ENCODE measurements around the gene COMT. TPM values are rescaled to one million over a fixed set of nuclear protein-coding genes. Genes with fewer than 3 reads are reported as not detected.

COMT gene
- polyA plus RNA-seq, 6 donors from 2014 or later: 62.2 to 76.0 (median 69.6) TPM

DNA sequence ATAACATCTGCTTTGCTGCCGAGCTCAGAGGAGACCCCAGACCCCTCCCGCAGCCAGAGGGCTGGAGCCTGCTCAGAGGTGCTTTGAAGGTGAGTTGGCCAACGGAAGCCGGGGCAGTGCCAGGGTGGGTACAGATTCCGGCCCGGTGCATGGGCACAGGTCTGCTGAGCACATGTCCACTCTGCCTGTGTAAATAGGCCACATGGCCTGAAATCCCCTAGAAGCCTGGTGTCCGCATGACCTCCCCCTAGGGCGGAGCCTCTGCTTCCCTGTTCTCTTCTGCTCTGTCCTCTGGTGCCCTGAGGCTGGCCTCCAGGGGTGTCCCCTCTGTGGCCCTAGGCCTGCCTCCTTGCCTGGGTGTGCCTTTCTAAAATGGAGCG is 19.6 kb downstream of the COMT start:
- ATAC-seq (ENCODE audit: low read depth in 2 of 2): no peak
- H3K36me3 Mint-ChIP-seq: no peaks in the 10 kb centered on the region
- H3K4me3 Mint-ChIP-seq: no peak overlapping the region
- no peaks in the 10 kb centered on the region for H3K27me3 Mint-ChIP-seq
- H3K27ac Mint-ChIP-seq: peak overlapping the region in 1 of 6 donors; percentile 24
- no peak for DNase-seq
- peaks cover 4 to 20% (median 6%) of the 10 kb centered on the region in 3 donors for H3K4me1 Mint-ChIP-seq
- H3K9me3 Mint-ChIP-seq: no peaks in the 10 kb centered on the region

- Mint-ChIP-seq H3K9me3 (no peaks in the 10 kb centered on the region), H3K27me3 (no peaks in the 10 kb centered on the region), H3K4me1 (peaks cover 4 to 20% (median 6%) of the 10 kb centered on the region in 3 donors), H3K27ac (no peak overlapping the region), H3K4me3 (peak overlapping the region in 1 of 8 donors; percentile 10), H3K36me3 (no peaks in the 10 kb centered on the region)
- no peak for ATAC-seq (ENCODE audit: low read depth in 2 of 2)
- DNase-seq: no peak
Measured at GRCh38 chr22:19961868-19962245, 20.3 kb downstream of the COMT start.

DNA sequence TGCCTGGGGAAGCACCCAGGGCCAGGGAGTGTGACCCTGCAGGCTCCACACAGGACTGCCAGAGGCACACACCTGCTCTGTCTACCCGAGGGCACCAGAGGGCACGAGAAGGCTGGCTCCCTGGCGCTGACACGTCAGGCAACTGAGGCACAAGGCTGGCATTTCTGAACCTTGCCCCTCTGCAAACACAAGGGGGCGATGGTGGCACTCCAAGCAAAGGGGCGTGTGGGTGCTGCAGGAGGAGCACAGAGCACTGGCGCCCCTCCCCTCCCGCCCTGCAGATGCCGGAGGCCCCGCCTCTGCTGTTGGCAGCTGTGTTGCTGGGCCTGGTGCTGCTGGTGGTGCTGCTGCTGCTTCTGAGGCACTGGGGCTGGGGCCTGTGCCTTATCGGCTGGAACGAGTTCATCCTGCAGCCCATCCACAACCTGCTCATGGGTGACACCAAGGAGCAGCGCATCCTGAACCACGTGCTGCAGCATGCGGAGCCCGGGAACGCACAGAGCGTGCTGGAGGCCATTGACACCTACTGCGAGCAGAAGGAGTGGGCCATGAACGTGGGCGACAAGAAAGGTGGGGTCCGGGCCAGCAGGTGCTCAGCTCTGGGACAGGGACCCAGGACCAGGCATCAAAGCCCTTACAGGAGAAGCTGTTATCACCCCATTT is 20.8 kb downstream of the COMT start:
- Mint-ChIP-seq H3K4me1 (peaks cover 4 to 20% (median 6%) of the 10 kb centered on the region in 3 donors), H3K36me3 (no peaks in the 10 kb centered on the region), H3K4me3 (no peak overlapping the region), H3K27me3 (no peaks in the 10 kb centered on the region), H3K27ac (no peak overlapping the region), H3K9me3 (no peaks in the 10 kb centered on the region)
- ATAC-seq (ENCODE audit: low read depth in 2 of 2) (peak; percentile 42 to 59), DNase-seq (no peak)

DNA sequence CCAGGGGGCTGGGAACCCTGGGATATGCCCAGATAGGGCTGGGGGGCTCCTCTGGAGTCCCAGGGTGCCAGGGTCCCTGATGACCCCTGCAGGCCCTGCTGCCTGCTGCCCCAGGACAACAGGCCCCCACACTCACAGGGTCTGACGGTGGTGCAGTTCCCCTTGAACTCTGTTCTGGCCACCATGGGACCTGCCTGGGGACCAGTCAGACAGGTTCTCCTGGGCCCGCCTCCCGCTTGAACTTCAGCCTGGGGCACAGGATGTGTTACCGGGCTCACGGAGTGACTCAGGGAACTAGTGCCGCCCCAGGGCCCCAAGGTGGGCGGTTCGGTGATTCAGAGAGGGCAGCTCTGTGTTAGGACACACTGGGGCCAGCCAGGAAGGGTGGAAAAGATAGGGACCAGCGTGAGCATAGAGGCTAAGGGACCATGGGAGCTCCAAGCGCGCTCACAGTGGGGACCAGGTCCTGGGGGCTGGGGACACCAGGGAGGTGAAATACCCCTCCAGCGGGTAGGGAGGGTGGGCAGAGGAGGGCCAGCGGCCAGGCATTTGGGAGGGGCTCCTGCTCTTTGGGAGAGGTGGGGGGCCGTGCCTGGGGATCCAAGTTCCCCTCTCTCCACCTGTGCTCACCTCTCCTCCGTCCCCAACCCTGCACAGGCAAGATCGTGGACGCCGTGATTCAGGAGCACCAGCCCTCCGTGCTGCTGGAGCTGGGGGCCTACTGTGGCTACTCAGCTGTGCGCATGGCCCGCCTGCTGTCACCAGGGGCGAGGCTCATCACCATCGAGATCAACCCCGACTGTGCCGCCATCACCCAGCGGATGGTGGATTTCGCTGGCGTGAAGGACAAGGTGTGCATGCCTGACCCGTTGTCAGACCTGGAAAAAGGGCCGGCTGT is 21.6 kb downstream of the COMT start:
- no peak for DNase-seq
- Mint-ChIP-seq H3K4me1 (peaks cover 4 to 20% (median 6%) of the 10 kb centered on the region in 3 donors), H3K27me3 (no peaks in the 10 kb centered on the region), H3K9me3 (no peaks in the 10 kb centered on the region), H3K27ac (no peak overlapping the region), H3K36me3 (no peaks in the 10 kb centered on the region), H3K4me3 (no peak overlapping the region)
- no peak for ATAC-seq (ENCODE audit: low read depth in 2 of 2)

DNA sequence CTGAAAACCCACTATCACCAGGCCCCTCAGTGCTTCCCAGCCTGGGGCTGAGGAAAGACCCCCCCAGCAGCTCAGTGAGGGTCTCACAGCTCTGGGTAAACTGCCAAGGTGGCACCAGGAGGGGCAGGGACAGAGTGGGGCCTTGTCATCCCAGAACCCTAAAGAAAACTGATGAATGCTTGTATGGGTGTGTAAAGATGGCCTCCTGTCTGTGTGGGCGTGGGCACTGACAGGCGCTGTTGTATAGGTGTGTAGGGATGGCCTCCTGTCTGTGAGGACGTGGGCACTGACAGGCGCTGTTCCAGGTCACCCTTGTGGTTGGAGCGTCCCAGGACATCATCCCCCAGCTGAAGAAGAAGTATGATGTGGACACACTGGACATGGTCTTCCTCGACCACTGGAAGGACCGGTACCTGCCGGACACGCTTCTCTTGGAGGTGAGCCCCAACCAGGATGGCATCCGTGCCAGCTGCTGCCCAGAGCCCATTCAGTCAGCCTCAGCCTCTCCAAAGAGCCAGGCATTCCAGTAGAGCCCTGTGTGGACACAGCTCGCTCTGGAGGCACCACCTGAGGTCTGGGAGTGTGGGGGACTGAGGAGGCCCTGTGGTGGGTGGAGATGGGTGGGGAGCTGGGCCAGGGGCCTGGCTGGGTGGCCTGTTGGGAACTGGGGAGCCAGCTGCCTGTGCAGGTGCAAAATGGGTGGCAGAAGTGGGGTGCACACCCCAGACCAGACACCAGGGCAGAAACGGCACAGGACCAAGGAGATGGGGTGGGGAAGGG is 22.5 kb downstream of the COMT start:
- Mint-ChIP-seq H3K9me3 (no peaks in the 10 kb centered on the region), H3K4me3 (no peak overlapping the region), H3K4me1 (peaks cover 4 to 19% (median 6%) of the 10 kb centered on the region in 3 donors), H3K36me3 (no peaks in the 10 kb centered on the region), H3K27me3 (no peaks in the 10 kb centered on the region), H3K27ac (peak overlapping the region in 1 of 6 donors; percentile 51)
- no peak for ATAC-seq (ENCODE audit: low read depth in 2 of 2)
- no peak for DNase-seq

DNA sequence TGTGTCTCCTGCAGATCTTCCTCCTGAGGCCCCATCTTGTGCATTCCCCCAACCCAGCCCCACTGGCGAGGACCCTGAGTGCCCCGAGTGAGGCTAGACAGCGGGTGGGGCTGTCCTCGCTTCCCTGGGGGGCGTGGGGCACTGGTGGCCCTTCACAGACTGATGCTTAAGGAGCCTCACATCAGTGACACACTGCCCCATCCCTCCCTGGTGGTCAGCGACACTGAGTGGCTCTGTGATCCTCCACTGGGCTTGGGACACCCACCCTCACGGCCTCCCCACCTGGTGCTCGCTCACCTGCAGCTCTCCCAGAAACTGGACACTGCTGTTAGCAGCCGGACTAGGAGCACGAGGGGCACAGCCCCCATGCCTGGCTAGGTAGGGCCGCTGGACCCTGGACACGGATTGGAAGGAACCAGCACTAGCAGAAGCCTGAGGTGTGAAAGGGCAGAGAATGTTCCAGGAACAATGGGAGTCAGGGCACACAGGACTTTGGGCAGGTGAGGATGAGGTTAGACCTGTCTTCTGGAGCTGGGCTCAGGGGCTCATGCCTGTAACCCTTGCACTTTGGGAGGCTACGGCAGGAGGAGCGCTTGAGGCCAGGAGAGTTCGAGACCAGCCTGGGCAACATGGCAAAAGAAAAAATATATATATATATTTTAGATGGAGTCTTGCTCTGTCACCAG is 23.3 kb downstream of the COMT start:
- ATAC-seq (ENCODE audit: low read depth in 2 of 2): no peak
- no peaks in the 10 kb centered on the region for H3K9me3 Mint-ChIP-seq
- peak overlapping the region in 1 of 6 donors; percentile 36 for H3K27ac Mint-ChIP-seq
- no peak for DNase-seq
- no peaks in the 10 kb centered on the region for H3K27me3 Mint-ChIP-seq
- H3K4me3 Mint-ChIP-seq: peak overlapping the region in 1 of 8 donors; percentile 54
- peaks cover 3 to 11% (median 3%) of the 10 kb centered on the region in 3 donors for H3K4me1 Mint-ChIP-seq
- no peaks in the 10 kb centered on the region for H3K36me3 Mint-ChIP-seq

- Mint-ChIP-seq H3K4me1 (peaks cover 6 to 7% (median 7%) of the 10 kb centered on the region in 3 donors), H3K36me3 (no peaks in the 10 kb centered on the region), H3K27ac (peak overlapping the region in 1 of 6 donors; percentile 28)
Measured at GRCh38 chr22:19965771-19966709, 24.5 kb downstream of the COMT start.

DNA sequence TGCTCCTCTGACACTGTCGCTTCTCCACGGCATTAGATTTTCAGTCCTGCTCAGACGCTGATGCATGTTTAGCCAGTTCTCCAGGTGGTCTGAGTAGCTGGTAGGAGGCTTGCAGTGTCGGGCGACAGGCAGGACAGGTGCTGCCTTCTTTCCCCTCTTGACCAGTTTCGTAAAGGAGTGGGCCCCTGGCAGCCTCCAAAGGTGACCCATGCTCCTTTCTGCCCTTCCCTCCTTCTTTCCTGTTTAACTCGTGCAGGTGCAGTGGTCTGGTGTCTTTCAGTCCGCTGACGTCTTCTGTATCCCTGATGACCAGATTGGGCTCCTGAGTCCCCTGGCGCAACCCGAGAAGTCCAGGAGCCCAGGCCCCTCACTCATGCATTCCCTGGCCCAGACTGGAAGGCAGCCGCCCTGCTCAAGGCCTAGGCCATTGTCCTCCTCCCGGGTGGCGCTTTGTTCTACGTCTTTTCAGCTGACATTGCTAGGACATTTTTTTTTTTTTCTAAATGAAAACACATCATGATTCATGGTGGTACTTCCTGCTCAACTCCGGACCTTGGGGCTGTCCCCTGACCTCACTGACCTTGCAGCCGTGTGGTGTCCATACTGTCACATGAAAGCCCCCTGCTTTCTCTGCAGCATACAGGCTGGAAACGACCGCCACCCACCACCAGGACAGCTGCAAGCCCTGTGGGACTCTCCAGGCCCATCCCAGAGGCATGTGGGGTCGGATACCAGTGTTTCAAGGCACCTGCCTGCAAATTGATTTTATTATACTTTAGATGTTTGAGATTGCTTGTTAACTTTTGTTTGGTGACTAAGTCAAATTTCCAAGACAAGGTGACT is 25.6 kb downstream of the COMT start:
- Mint-ChIP-seq H3K4me3 (no peak overlapping the region), H3K4me1 (peaks cover 6 to 10% (median 9%) of the 10 kb centered on the region in 3 donors), H3K36me3 (no peaks in the 10 kb centered on the region), H3K27ac (peak overlapping the region in 1 of 6 donors; percentile 64), H3K9me3 (no peaks in the 10 kb centered on the region), H3K27me3 (no peaks in the 10 kb centered on the region)
- no peak for DNase-seq
- no peak for ATAC-seq (ENCODE audit: low read depth in 2 of 2)

More at GRCh38 chr22:19965771-19966709, 24.5 kb downstream of the COMT start:
- ATAC-seq (ENCODE audit: low read depth in 2 of 2) (no peak), DNase-seq (no peak)
- no peaks in the 10 kb centered on the region for H3K9me3 Mint-ChIP-seq
- no peak overlapping the region for H3K4me3 Mint-ChIP-seq
- H3K27me3 Mint-ChIP-seq: no peaks in the 10 kb centered on the region

GRCh38 chr22:19967850-19968449 is 26.4 kb downstream of the COMT start:
- DNase-seq: no peak
- H3K27ac Mint-ChIP-seq: peak overlapping the region in 1 of 6 donors; percentile 43
- no peak overlapping the region for H3K4me3 Mint-ChIP-seq
- peaks cover 6 to 12% (median 9%) of the 10 kb centered on the region in 3 donors for H3K4me1 Mint-ChIP-seq
- no peaks in the 10 kb centered on the region for H3K36me3 Mint-ChIP-seq
- H3K27me3 Mint-ChIP-seq: no peaks in the 10 kb centered on the region
- no peak for ATAC-seq (ENCODE audit: low read depth in 2 of 2)
- H3K9me3 Mint-ChIP-seq: no peaks in the 10 kb centered on the region

- H3K4me3 Mint-ChIP-seq: no peak overlapping the region
- H3K4me1 Mint-ChIP-seq: peaks cover 6 to 12% (median 9%) of the 10 kb centered on the region in 3 donors
- no peaks in the 10 kb centered on the region for H3K9me3 Mint-ChIP-seq
- H3K27me3 Mint-ChIP-seq: no peaks in the 10 kb centered on the region
- no peaks in the 10 kb centered on the region for H3K36me3 Mint-ChIP-seq
- no peak for DNase-seq
- no peak overlapping the region for H3K27ac Mint-ChIP-seq
- ATAC-seq (ENCODE audit: low read depth in 2 of 2): no peak
Measured at GRCh38 chr22:19968450-19968891, 26.9 kb downstream of the COMT start.
